ENCODE data around the gene BET1L.

- no peak for TF ChIP-seq REST (IDR thresholded peaks at IDR 0.05; ENCODE audit: insufficient replicate concordance, low read depth)
- TF ChIP-seq, protein P1, sequence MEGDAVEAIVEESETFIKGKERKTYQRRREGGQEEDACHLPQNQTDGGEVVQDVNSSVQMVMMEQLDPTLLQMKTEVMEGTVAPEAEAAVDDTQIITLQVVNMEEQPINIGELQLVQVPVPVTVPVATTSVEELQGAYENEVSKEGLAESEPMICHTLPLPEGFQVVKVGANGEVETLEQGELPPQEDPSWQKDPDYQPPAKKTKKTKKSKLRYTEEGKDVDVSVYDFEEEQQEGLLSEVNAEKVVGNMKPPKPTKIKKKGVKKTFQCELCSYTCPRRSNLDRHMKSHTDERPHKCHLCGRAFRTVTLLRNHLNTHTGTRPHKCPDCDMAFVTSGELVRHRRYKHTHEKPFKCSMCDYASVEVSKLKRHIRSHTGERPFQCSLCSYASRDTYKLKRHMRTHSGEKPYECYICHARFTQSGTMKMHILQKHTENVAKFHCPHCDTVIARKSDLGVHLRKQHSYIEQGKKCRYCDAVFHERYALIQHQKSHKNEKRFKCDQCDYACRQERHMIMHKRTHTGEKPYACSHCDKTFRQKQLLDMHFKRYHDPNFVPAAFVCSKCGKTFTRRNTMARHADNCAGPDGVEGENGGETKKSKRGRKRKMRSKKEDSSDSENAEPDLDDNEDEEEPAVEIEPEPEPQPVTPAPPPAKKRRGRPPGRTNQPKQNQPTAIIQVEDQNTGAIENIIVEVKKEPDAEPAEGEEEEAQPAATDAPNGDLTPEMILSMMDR (IDR thresholded peaks at IDR 0.05; ENCODE audit: insufficient read depth, low read length), result no peak
- TF ChIP-seq POLR2AphosphoS5 (IDR thresholded peaks at IDR 0.05; ENCODE audit: low read depth), result no peak
- TF ChIP-seq SPI1 (IDR thresholded peaks at IDR 0.05; ENCODE audit: borderline replicate concordance, low read depth), result no peak
Observed at GRCh38 chr11:244376-244775, 37.2 kb upstream of the BET1L start.
